Glomerular endothelial cell (primary cell): ENCODE measurements around the gene GALR1. TPM values are rescaled to one million over a fixed set of nuclear protein-coding genes. Genes with fewer than 3 reads are reported as not detected.
"Not testable (repeated sequence)": the region's sequence is repeated elsewhere in the genome, so short reads cannot be mapped to it uniquely, and the experiment has no call there.

Experiments
- DNase-seq: peaks from one replicate; pipeline ENCODE4 v3.0.0-alpha.2; 2011; ENCODE audit warnings: low read depth, low spot score; ENCODE audit errors: extremely low read depth
- total RNA-seq: library from RNA; depleted of rRNA; stranded (reverse); fragments of >200 nt; gene quantifications from 2 replicates; pipeline ENCODE4 v1.2.3, GENCODE V29; 2015

GALR1 gene
- total RNA-seq, 1 donor from 2014 or later = not detected

DNA sequence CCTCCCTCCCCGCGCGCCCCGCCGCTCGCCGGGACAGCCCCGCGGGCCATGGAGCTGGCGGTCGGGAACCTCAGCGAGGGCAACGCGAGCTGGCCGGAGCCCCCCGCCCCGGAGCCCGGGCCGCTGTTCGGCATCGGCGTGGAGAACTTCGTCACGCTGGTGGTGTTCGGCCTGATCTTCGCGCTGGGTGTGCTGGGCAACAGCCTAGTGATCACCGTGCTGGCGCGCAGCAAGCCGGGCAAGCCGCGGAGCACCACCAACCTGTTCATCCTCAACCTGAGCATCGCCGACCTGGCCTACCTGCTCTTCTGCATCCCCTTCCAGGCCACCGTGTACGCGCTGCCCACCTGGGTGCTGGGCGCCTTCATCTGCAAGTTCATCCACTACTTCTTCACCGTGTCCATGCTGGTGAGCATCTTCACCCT lies 865 bp downstream of the GALR1 start:
- no peak for DNase-seq

DNA sequence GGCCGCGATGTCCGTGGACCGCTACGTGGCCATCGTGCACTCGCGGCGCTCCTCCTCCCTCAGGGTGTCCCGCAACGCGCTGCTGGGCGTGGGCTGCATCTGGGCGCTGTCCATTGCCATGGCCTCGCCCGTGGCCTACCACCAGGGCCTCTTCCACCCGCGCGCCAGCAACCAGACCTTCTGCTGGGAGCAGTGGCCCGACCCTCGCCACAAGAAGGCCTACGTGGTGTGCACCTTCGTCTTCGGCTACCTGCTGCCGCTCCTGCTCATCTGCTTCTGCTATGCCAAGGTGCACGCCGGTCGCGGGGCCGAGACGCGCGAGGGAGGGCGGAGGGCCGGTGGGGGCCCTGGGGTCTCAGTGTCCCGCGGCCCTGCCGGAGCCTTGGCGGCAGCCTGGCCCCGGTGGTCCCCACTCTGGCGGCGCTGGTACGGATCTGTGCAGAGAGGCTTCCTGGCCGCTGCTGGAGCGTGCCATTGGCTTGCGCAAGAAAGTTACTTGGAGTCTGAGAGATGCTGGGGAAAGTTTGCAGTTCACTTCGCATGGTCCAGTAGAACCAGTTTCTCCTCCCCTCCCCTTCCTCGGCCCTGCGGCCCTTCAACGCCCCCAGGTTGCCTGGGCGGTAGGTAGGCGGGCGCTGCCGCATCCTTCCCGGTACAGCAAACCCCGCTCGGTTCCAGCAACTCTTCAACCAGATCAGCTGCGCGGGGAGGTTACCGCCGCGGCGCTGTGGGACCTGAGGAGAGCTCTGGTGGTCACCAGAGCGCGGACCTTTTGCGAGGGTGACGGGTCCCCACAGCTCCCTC lies 1.5 kb downstream of the GALR1 start:
- DNase-seq = no peak

- DNase-seq = no peak
These were observed 2.0 kb downstream of the GALR1 start for GRCh38 chr18:77251730-77252050.

- DNase-seq = no peak
These were observed 5.2 kb downstream of the GALR1 start for GRCh38 chr18:77254711-77255405.

DNA sequence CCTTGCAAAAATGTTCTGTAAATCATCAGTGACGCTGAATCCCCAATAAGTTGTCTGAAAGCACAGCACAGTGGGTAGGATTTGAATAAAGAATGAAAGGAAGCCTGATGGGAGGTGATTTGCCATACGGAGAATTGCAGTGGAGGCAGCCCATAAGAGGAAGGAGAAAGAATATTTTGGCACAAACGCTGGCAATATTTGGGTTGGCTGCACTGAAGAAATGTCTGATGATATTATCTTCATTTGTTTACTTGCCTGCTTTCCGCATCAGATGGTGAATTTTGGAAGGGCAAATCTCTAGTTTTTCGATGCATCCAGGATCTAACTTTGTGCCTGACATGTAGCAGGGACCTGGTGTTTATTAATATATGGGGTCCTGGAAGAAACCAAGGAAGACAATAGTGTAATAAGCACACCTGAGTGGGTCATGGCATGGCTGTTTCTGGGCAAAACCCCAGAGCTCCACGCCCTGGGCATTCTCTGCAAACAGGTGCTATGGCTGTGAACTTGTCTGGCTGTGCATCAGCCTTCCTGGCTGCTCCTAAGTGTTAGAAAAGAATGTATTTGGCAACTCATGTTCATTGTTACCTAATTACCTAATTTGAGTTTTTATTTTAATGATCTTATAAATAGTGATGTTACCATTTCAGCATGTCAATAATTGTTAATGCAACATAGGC lies 5.9 kb downstream of the GALR1 start:
- no peak for DNase-seq

DNA sequence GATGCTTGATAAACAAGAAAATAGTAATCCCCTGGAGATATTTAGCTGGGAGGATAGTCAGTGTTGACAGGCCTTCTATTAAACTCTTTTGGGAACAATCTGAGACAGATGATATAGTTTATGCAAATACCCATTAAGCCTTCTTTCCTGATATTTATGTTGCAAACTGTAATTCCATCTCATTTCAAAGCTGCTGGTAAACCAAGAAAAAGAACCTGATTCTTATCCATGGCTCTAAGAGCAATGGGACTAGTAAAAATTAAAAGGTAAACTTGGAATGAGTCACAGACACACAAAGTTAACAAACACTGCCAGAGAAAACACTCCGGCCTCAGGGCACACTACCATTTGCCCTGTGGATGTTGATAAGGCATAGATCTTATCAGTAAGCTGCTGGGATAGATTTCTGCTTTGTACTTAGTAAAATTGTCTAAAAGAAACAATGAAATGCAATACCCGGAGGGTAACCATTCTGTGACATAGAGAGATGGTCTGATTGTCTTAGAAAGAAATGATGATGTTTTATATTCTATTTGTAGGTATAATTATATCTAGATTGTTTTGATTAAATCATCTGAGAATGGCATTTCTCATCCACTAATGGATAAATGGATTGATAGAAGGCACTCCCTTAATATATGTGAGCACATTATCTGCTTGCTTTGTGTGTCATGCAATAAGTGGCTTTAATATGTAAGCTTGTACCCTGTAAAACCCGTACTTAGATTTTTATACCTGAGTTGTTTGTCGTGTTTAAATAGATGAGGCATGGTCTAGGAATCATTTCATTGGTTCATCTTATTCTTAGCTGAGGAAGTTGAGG lies 13.2 kb downstream of the GALR1 start:
- DNase-seq = no peak

DNA sequence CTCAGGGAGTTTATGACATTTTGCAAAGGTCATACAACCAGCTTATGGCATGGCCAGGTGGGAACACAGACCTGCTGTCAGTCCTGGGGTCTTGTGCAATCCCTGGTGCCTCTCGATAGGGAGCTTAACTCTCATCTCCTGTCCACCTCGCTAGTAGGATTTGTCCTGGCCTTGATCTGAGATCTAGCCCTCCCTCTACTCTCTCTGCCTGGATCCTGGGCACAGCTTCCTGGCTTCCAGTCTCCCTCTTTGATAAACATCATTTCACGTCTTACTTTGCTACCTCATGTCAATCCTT lies 13.8 kb downstream of the GALR1 start:
- DNase-seq = no peak

- no peak for DNase-seq
These were observed 18.3 kb downstream of the GALR1 start for GRCh38 chr18:77267969-77268368.

DNA sequence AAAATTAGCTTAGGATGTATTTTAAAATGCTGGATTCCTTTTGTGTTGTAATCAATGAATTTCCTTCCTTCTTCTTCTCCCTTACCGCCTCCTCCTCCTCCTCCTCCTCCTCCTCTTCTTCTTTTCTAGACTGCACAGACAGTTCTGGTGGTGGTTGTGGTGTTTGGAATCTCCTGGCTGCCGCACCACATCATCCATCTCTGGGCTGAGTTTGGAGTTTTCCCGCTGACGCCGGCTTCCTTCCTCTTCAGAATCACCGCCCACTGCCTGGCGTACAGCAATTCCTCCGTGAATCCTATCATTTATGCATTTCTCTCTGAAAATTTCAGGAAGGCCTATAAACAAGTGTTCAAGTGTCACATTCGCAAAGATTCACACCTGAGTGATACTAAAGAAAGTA lies 18.8 kb downstream of the GALR1 start:
- DNase-seq = no peak

DNA sequence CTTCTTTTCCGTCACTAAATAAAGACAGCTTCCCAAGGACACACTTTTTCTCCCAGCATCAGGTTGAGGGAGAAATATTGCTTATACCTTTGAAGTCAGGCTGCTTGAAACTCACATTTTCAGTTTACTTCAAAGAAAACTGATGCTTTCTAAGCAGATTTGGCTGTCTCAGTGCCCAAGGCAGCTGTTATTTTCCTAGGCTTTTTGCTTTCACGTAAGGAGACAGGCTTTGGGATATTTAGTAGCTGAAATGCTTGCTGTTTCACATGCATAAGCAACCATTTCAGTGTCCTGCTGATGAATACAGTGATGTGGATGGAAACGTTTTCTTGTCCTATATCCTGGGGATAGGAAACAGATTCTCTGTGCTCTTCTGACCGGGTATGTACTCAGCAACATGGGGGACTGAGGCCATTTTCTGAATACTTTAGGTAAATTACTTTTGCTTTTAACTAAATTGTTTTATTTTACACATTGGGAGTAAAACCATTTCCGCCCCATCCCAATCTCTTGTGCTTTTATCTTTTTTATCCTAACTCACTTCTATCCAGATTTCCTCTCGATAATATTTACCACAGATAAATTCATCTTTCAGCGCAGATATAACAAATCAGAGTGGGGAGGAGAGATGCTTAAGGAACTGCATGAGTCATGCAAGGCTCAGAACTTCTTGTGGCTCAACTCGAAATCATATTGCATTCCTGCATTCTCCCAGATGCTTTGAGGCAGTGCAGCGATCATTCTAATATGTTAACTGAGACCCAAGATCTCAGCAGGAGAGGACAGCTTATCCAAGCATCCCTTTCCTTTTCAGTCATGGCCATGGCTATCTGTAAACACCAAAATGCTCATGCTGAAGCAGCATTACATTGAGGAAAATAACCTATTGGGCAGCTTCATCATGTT lies 22.2 kb downstream of the GALR1 start:
- DNase-seq = no peak

DNA sequence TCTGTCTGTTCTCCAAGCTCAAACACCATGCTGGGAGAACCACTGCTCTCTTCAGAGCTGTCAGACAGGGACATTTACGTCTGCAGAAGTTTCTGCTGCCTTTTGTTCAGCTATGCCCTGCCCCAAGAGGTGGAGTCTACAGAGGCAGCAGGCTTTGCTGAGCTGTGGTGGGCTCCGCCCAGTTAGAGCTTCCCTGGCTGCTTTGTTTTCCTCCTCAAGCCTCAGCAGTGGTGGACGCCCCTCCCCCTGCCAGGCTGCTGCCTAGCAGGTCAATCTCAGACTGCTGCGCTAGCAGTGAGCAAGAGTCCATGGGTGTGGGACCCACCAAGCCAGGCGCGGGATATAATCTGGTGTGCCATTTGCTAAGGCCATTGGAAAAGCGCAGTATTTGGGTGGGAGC lies 41.2 kb downstream of the GALR1 start:
- not testable (repeated sequence) for DNase-seq

- no peak for DNase-seq
These were observed 48.5 kb downstream of the GALR1 start for GRCh38 chr18:77298172-77298571.

GRCh38 chr18:77299706-77300105 lies 50.1 kb downstream of the GALR1 start:
- no peak for DNase-seq

DNA sequence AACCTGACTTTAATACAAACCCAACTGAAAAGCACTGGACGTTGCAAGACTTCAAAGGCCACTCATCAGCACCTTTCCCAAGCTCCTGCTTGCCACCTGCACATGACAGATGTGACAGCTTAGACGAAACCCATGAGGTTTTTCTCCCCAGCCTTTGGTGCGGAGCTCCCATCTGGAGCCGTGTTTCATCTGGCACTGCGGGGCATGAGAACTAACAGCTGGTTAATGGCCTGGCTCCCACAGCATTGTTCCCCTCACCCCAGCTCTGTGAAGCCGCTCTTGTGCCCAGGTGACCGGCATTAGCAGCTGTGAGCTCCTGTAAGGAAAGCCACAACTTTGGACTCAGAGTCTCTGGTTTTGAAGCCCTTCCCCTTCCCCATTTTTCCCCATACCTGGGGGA lies 50.9 kb downstream of the GALR1 start:
- no peak for DNase-seq

DNA sequence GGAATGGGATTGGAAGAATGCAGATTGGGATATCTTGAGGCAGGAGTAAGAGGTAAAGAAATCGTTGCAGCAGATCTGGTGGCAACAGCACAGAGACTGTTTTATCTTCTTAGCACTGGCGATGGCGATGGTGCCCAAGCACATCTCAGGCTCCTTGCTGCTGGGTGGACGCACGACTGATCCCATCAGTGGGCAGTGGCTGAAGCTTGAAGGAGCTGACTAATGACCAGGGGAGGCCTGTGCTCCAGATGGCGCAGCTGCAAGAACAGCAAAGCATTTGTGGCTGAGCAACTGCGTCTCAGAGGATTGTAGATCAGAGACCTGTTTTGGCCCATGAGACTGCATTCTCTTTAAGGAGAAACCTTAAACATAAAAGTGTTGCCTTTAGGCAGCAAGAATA lies 54.6 kb downstream of the GALR1 start:
- no peak for DNase-seq

- no peak for DNase-seq
These were observed 56.0 kb downstream of the GALR1 start for GRCh38 chr18:77305676-77306075.

DNA sequence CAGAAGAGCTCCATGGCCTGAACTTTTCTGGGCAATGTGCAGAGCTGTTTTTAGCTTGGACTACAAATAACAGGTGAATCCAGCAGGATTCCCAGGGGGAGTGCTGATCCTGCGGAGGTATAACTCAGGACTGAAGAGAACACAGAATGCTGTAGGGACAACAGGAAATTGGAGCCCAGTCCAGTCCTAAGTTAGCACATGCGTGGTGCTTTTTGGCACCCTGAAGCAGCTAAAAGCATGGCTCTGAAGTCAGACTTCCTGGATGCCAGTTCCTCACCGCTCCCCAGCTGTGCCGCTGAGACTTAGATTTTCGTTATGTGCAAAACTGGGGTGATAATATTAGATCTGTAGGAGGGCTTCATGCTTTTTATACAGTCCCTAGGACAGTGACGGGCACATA lies 58.6 kb downstream of the GALR1 start:
- no peak for DNase-seq

DNA sequence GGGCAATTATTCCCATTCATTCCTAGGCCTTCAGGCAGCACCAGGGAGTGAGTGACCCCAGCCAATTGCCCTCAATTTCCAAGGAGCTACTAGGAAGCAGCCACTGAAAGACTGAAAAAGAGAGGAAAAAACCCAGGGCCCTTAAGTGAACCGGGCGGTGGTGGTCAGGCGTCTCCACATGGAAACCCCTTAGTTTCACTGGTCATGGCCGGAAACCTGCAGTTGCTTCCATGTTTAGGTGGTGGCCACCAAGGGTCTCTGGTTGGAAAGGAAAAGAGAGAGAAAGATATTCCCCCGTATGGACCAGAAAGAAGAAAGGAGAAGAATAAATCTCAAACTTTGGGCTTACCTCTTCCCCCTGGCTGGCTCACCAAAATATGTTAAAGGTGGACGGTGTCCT lies 64.9 kb downstream of the GALR1 start:
- no peak for DNase-seq

DNA sequence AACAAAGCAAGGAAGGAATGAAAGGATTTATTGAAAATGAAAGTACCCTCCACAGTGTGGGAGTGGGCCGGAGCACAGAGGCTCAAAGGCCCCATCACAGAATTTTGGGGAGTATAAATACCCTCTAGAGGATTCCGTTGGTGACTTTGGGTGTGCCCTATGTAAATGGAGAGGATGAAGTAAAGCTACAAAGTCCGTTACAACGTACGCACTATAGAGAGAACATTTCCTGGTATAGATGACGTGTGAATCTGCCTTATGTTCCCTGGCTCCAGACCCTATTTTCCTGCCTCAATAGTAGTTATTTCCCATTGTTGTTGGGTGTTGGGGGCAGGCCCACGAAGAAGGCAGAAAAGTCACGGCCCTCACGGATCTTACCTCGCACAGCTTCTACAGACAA lies 65.3 kb downstream of the GALR1 start:
- no peak for DNase-seq

DNA sequence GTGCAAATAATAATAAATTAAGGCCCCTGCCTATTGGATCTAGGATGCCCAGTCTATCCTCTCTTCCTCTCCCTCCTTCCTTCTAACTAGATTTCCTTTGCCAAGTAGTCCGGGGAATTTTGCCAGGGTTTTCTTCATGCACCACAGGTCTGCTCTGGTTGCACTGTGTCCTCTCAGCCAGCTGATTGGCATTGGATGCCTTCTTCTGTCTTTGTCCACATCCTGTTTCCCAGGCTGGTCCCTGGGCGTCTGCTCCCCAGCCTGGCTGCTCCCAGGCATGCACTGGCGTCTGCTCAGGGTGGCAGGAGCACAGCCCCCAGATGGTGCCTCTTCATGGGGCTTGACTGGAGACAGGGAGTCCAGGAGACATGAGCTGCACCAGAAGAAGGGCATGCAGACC lies 66.4 kb downstream of the GALR1 start:
- no peak for DNase-seq
